NCI-H146 treated with DMSO at 0.1 percent for 48 hours (cell line): ENCODE measurements around the gene PADI3.

Experiments used
- DNase-seq: peaks from one replicate; lab custom pipeline; 2025; ENCODE audit not compliant: unreplicated experiment; lab: John Stamatoyannopoulos, UW

Gene PADI3

DNA sequence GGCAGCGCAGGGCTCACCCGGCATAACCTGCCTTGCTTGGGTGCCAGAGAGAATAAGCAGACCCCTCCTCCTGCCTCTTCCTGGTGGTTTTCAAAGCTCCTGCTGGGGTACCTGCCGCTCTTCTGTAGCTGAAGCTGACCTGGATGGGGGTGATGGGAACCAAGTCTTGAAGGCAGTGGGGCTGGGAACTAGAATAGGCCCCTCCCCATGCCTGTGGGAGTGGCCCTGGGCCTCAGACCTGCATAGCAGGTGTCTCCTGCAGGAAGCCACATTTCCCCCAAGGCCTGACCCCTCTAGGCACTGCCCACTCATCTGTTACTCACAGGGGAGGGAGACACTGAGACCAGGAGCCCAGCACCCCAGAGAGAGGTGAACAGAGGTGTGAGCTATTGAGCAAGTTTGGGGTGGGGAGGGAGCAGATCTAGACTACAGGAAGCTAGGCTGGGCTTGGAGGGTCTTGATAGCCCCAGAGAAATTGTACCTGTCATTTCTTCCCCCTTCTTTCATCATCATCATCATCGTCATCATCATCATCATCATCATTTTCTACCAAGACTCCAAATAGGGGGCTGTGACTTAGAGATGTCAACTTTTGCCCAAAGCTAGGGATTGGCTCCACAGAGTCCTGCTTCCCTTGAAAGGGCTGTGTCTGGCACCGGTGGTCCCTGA is 33.9 kb upstream of the PADI3 start:
- DNase-seq = no peak

DNA sequence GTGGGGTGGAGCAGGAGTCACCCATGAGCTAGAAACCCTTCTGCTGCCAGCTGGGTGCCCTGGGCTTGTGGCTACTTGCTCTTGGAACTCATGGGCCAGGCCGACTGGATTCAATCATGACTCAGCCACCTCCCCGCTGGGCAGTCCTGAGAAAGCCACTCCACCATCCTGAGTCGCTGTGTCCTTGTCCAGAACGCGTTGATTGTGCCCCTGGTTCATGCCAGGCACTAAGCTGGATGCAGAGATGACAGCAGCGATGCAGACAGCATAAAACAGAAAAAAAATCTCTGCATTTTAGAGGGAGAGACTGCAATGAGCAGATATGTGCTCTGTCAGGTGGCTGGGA is 33.4 kb upstream of the PADI3 start:
- no peak for DNase-seq

DNA sequence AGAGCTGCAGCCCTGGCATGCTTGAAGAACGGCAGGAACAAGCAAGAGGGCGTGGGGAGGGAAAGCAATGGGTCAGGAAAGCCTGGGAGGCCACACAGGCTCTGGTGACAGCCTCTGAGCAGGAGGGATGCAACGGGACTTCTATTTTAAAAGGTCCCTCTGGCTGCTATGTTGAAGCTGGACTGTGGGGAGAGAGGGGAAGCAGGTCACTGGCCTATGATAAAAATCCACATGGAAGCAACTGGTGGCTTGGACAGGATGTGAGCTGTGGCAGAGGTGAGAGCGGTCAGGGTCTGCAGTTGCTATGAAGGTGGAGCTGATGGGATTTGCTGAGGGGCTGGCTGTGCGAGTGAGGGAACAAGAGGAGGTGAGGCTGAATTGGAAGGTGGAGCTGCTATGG is 32.8 kb upstream of the PADI3 start:
- no peak for DNase-seq

DNA sequence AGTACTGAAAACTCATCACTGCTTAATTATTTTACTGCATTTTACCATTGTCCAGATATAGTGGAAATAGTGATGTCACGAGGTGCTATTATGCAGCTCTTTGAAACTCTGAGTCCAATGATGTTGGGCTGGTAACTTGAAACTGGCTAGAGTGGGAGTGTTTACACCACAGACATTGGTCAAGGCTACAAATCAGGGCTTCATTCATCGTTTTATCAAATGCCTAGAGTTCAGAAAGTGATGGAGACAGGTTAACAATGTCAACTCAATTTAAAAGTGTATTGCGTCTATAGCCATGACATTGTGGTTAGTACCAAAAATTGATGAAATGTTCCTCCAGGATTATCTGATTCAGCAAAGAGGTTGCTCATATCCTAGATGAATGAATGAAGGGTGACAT is 31.3 kb upstream of the PADI3 start:
- no peak for DNase-seq

DNA sequence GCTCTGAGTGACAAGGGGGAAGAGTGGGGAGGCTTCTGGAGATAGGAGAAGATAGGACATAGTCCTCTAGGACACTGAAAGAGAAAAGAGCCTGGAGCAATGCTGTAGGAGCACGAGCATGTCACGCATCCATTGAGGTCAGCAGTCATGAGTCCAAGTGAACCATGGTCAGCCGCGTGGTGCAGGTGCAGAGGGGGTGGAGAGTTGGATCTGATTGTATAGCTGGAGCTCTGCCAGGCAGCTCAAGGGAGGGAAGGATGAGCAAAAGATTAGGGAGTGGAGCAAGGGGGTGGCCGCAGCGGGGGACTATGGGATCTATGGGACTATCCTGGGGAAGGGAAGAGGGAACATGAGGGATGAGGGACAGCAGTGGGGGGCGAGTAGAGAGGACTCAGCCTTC is 30.0 kb upstream of the PADI3 start:
- peak; percentile 33 for DNase-seq

DNA sequence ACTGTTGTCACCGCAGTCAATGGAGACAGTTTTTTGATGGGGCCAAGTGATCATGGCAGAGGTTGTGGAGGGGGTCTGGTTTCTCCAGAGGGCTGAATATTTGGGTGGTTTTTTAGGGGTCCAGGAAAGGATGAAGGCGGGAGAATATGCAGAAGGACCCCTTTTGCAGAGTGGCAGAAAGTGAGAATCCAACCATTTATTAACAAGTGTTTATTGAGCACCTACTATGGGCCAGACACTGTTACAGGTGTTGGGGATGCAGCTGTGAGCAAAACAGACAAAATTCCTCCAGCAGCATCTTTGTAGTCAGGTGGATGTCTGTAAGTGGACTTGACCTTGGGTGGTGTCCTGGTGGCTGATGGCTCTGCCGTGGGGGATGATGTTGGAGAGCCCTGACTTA is 28.6 kb upstream of the PADI3 start:
- DNase-seq = no peak

- no peak for DNase-seq
Measured at GRCh38 chr1:17222557-17222956, 26.3 kb upstream of the PADI3 start.

DNA sequence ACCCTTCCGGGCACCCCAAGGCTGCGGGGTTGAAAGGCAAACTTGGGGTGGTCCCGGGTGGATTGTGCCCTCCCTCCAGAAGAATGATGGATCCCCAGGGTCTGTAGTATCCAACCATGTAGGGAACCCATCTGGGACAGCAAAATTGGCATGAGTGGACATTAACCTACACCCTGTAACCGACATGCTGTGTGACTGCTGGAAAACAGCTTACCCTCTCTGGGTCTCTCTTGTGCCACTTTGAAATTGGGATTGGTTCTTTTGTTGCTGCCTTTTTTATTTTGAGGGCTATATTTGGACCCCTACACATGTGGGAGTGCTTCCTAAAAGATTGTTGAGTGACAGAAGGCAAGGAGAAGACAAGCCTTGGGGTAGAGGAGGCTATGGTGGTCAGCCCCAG is 24.5 kb upstream of the PADI3 start:
- no peak for DNase-seq

DNA sequence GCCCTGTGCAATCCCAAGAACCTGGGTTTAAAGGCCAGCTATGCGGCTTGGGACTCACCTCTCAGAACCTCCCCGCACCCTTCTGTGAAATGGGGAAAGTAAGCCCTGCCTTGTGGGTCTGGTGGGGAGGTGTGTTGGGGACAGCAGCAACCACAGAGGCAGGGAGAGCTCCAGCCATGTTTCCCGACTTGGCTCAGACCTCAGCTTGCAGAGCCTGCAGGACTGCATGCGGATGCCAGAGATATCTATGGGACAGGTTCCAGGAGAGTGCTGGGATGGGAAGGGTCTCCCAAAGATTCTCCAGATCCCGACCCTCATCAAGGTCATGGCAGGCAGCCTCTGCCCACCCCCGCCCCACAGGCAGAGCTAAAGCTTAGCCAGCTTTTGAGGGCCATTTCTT is 23.8 kb upstream of the PADI3 start:
- no peak for DNase-seq

DNA sequence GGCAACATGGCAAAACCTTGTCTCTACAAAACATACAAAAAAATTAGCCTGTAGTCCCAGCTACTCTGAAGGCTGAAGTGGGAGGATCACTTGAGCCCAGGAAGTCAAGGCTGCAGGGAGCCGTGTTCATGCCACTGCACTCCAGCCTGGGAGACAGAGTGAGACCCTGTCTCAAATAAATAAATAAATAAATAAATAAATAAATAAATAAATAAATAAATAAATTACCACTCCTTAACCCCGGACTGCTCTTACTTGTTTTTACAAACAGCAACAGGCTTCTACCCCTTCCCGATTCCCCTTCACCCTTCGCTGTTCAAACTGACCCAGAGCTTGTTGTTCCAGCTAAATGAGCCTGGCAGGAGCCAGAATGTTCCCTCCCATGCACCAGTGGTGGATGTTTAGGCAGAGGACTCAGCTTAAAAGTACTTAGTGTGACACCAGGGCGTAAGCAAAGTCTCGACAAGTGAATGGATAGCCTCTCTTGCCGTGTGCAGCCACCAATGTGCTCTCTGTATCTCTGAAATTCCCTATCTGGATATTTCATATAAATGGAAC is 21.5 kb upstream of the PADI3 start:
- no peak for DNase-seq

DNA sequence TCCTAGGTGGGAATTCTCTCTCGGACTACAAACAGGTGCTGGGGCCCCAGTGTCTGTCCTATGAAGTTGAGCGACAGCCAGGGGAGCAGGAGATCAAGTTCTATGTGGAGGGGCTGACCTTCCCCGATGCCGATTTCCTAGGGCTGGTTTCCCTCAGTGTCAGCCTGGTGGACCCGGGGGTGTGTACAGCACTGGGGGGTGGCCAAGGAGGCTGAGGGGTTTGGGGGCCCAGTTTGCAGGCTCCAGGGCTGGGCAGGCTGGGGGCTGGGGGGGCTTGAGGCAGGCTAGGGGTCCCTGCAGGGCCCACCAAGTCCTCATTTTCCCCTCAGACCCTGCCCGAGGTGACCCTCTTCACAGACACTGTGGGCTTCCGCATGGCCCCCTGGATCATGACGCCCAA is 20.3 kb upstream of the PADI3 start:
- DNase-seq = no peak

- DNase-seq = no peak
Measured at GRCh38 chr1:17229379-17229778, 19.5 kb upstream of the PADI3 start.

GRCh38 chr1:17230106-17230505 is 18.8 kb upstream of the PADI3 start:
- DNase-seq = no peak

DNA sequence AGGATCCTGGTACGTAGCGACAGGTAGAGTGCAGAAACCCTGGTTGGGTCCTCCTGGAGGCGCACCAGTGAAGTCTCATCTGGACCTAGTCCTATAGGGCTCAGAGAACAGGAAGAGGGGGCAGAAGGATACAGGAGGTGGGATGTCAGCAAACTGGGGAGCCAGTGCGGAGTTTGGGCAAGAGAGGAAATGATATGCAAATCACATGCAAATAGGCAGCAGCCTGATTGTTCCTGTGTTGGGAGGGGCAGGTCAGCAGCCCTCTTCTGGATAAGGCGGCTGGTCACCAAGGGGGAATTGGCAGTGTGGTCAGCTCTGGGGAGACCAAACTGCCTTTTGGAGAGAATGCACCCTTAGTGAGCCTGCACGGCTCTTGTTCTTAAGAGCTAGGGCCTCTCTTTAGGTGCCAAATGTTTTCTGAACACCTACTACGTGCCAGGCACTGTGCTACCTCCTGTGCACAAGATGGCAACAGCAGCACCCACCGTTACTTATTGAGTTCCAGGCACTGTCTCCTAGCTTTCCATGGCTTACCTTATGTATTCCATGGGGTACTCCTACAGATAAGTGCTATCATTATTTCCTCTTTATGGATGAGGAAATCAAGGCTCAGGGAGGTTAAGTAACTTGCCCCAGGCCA is 18.1 kb upstream of the PADI3 start:
- DNase-seq = no peak

GRCh38 chr1:17232759-17233661 is 15.9 kb upstream of the PADI3 start:
- peak; percentile 3 for DNase-seq

GRCh38 chr1:17233675-17234320 is 15.1 kb upstream of the PADI3 start:
- no peak for DNase-seq

- DNase-seq = no peak
Measured at GRCh38 chr1:17234405-17234804, 14.5 kb upstream of the PADI3 start.

DNA sequence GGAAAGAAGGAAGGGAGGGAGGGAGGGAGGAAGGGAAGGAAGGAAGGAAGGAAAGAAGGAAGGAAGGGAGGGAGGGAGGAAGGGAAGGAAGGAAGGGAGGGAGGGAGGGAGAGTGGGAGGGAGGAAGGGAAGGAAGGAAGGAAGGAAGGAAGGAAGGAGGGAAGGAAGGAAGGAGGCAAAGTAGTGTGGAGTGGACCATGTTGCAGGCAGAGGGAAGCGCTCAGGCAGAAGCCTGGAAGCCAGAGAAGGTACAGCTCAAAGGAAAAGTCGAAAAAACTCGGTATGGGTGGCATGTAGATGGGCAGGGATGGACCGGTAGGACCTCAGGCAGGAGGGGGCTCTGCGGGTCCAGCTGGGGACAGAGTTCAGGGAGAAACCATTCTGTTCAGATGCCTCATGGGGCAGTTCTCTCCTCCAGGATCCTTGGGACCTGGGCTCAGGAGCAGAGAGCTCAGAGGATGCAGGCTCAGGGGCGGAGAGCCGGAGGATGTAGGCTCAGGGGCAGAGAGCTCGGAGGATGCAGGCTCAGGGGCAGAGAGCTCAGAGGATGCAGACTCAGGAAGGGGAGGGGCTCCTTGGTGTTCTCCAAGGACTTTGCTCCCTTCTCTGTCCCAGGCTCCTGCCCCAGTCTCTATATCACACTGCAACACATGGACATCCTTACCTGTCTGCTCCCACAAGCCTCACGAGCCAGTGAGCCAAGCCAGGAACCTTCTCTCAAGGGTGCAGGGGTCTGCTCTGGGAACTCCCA is 13.6 kb upstream of the PADI3 start:
- DNase-seq = no peak

GRCh38 chr1:17236779-17237560 is 11.9 kb upstream of the PADI3 start:
- peak; percentile 75 for DNase-seq

- no peak for DNase-seq
Measured at GRCh38 chr1:17237561-17237903, 11.4 kb upstream of the PADI3 start.
